Right lobe of liver (tissue), 6 donors: ENCODE data around the gene FMO2. TPM values are rescaled to one million over a fixed set of nuclear protein-coding genes. Genes with fewer than 3 reads are reported as not detected.
A peak's percentile ranks its signal among the peaks of the same experiment; 100 is the strongest.

ENCODE experiments used
- ATAC-seq, 4 donors: fragments of 200-7000 bp; cut with Tn5 transposase; one replicate each; pipeline ENCODE4 v1.9.1; 2020; ENCODE audit warnings: mild to moderate bottlenecking in 4 of 4, moderate library complexity in 4 of 4
- DNase-seq, 3 donors: peaks; one replicate each; pipeline ENCODE4 v3.0.0-alpha.2; 2020
- H3K27ac ChIP-seq, 3 donors: fragments of 200-600 bp; one replicate each; pipeline ENCODE4 v1.8.0; 2022
- H3K27me3 ChIP-seq, 2 donors: fragments of 200-600 bp; one replicate each; pipeline ENCODE4 v1.8.0; 2022
- H3K36me3 ChIP-seq, 4 donors: fragments of 200-600 bp; sonication (generic) in 1 of 4; one replicate each; pipeline versions ENCODE4 v1.5.1 to v1.8.0; 2017 to 2022; ENCODE audit warnings: control low read depth in 1 of 4
- H3K4me1 ChIP-seq, 4 donors: fragments of 200-600 bp; sonication (generic) in 1 of 4; one replicate each; pipeline versions ENCODE4 v1.5.1 to v1.8.0; 2017 to 2022; ENCODE audit warnings: control low read depth in 1 of 4
- H3K4me3 ChIP-seq, 3 donors: fragments of 200-600 bp; one replicate each; pipeline ENCODE4 v1.8.0; 2022
- H3K9me3 ChIP-seq, 4 donors: fragments of 200-600 bp; sonication (generic) in 1 of 4; one replicate each; pipeline versions ENCODE4 v1.5.1 to v1.8.0; 2017 to 2022; ENCODE audit warnings: control low read depth in 1 of 4
- CTCF ChIP-seq, 4 donors: fragments of 200-600 bp in 3 of 4; fragments of 450-650 bp in 1 of 4; IDR thresholded peaks; one replicate each; pipeline versions ENCODE4 v1.5.1 to v1.8.0; 2016 to 2022; ENCODE audit warnings: antibody characterized with exemption in 4 of 4, mild to moderate bottlenecking in 2 of 4
- POLR2A ChIP-seq: fragments of 450-650 bp; IDR thresholded peaks from one replicate; pipeline ENCODE4 v1.6.1; 2017; ENCODE audit warnings: antibody characterized with exemption, mild to moderate bottlenecking
- WGBS: methylation state at CpG from one replicate; pipeline ENCODE4 v1.1.6; 2018; ENCODE audit warnings: low coverage, low lambda C conversion rate; ENCODE audit not compliant: insufficient coverage; ENCODE audit errors: missing lambda C conversion rate; 5-methylcytosine and 5-hydroxymethylcytosine counted together
- intact Hi-C, 2 donors: fragments of 100-400 bp; cut with DNase I; formaldehyde crosslinking; loops; one replicate each; pipeline versions ENCODE4 v1.11.2 to v1.14.1; 2022
- total RNA-seq, 6 experiments: library from RNA; depleted of rRNA in 2 of 6; stranded (reverse); fragments of >200 nt in 2 of 6; fragmentation: NEBNext Ultra II Directional in 3 of 6; extraction: Animal tissue kit (Norgen Biotek cat#: 25700) in 3 of 6; gene quantifications; one replicate each; pipeline versions ENCODE4 v1.1.0 to v1.2.4, GENCODE V29; 2016 to 2023
- donor health status: DM: no; HTN: yes; CAD: no.
- donor health status: DM: no; HTN: no; CAD: no.
- donor health status: DM: no; HTN: no; CAD: no.
- donor health status: DM: no; HTN: yes; CAD: no.
- donor health status: DM: no; HTN: yes; CAD: no.

The FMO2 gene
- total RNA-seq, 6 experiments from 2014 or later, result 1.0 to 6.8 (median 3.9) TPM

- DNase-seq, result no peak
- no peak for TF ChIP-seq CTCF (IDR thresholded peaks at IDR 0.05)
- no peak for TF ChIP-seq POLR2A
- Histone ChIP-seq H3K4me3 (no peak overlapping the region), H3K4me1 (no peaks in the 10 kb centered on the region), H3K27me3 (no peaks in the 10 kb centered on the region), H3K9me3 (no peaks in the 10 kb centered on the region), H3K36me3 (no peaks in the 10 kb centered on the region), H3K27ac (no peak overlapping the region)
- 64% methylated on average over 7 of the region's 9 CpGs for WGBS
- intact Hi-C loops, result no loop called here
- no peak for ATAC-seq
Measured at GRCh38 chr1:171217658-171218443, 32.8 kb downstream of the FMO2 start.

- Histone ChIP-seq H3K4me1 (no peaks in the 10 kb centered on the region), H3K27ac (no peak overlapping the region), H3K27me3 (no peaks in the 10 kb centered on the region), H3K36me3 (no peaks in the 10 kb centered on the region), H3K9me3 (no peaks in the 10 kb centered on the region), H3K4me3 (no peak overlapping the region)
- intact Hi-C loops, result no loop called here
- no peak for TF ChIP-seq CTCF (IDR thresholded peaks at IDR 0.05)
- no peak for TF ChIP-seq POLR2A
- WGBS, result 0% methylated on average over 1 of the region's 1 CpG
- ATAC-seq (no peak), DNase-seq (no peak)
Measured at GRCh38 chr1:171218661-171219060, 33.6 kb downstream of the FMO2 start.

DNA sequence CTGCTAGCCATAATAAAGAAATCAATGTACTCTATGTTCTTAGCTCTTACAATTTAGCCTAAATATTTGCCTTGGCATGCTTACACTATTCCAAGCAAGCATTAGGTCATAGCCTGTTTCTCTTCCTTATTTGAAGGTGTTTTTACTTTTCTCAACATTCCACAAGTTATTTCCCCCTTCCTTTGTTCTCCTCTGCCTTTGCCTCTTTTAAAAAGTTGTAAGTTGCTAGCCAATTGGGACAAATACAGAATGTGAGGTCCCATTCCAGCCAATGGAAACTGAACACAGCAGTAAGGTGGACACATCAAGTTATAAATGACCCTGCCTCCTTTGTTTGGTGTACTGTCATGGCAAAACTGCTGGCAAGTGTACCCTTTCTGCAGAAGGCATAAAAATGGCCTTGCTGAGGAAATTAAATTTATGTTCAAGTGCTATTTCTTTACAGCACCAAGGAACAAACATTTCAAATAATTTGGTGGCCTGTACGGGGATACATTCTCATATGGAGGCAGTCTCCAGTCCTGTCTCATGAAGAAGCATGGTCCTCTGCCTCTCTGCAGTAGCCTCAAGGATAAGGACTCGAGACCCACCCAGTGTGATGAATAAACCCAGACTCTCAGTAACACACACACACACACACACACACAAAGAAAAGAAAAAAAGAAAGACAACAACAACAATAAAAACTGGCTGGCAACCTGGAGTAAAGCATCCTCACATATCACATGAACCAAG lies 34.4 kb downstream of the FMO2 start:
- H3K9me3 ChIP-seq, result no peaks in the 10 kb centered on the region
- no peaks in the 10 kb centered on the region for H3K4me1 ChIP-seq
- H3K36me3 ChIP-seq, result no peaks in the 10 kb centered on the region
- no peak overlapping the region for H3K4me3 ChIP-seq
- TF ChIP-seq CTCF (IDR thresholded peaks at IDR 0.05) (no peak), POLR2A (no peak)
- DNase-seq (no peak), ATAC-seq (no peak)
- intact Hi-C loops, result no loop called here
- no peak overlapping the region for H3K27ac ChIP-seq
- 100% methylated on average over 2 of the region's 2 CpGs for WGBS
- H3K27me3 ChIP-seq, result no peaks in the 10 kb centered on the region

DNA sequence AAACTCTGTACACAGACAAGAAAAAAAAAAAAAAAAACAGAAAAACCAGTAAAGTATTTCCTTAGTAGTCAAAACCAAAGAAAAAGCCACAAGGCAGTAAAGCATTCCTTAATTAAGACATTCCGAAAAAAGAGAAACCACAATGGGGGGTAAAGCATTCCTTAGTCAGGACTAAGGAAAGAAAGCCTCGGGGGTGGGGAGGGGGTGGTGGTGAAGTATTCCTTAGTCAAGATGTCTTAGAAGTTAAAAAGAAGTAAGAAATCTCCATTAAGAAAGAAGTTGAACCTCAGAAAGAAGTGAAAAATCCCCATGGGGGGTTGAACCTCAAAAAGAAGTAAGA lies 35.0 kb downstream of the FMO2 start:
- peak overlapping the region in 1 of 3 donors; percentile 25 for H3K27ac ChIP-seq
- no peaks in the 10 kb centered on the region for H3K36me3 ChIP-seq
- no peaks in the 10 kb centered on the region for H3K9me3 ChIP-seq
- TF ChIP-seq CTCF (IDR thresholded peaks at IDR 0.05) (no peak), POLR2A (no peak)
- no peak for ATAC-seq
- H3K4me3 ChIP-seq, result no peak overlapping the region
- no peak for DNase-seq
- H3K4me1 ChIP-seq, result no peaks in the 10 kb centered on the region
- intact Hi-C loops, result no loop called here
- WGBS, result 48% methylated on average over 2 of the region's 2 CpGs
- H3K27me3 ChIP-seq, result no peaks in the 10 kb centered on the region
